OCI-LY1 (cell line): ENCODE data around the gene MACROD1.

Experiments used
- H2AFZ ChIP-seq: fragments of 200-600 bp; sonication (generic), shearing (Covaris generic); 2 replicates; pipeline ENCODE4 v1.6.0; 2014; ENCODE audit warnings: antibody characterized with exemption, mild to moderate bottlenecking, low read length
- H3F3A ChIP-seq: fragments of 200-600 bp; sonication (generic), shearing (Covaris generic); 2 replicates; pipeline ENCODE4 v1.6.0; 2014; ENCODE audit warnings: mild to moderate bottlenecking, antibody characterized with exemption, low read length, moderate library complexity; ENCODE audit not compliant: insufficient read depth
- H3K27ac ChIP-seq: fragments of 200-600 bp; sonication (generic); 2 replicates; pipeline ENCODE4 v1.5.1; 2014; ENCODE audit warnings: low read length, mixed run types, mild to moderate bottlenecking, low read depth; ENCODE audit not compliant: poor library complexity, severe bottlenecking
- H3K27me3 ChIP-seq: fragments of 200-600 bp; sonication (generic); 2 replicates; pipeline ENCODE4 v1.6.0; 2014; ENCODE audit warnings: antibody characterized with exemption, mild to moderate bottlenecking, low read length, moderate library complexity; ENCODE audit not compliant: insufficient read depth
- H3K36me3 ChIP-seq: fragments of 200-600 bp; sonication (generic); 2 replicates; pipeline ENCODE4 v1.6.1; 2014; ENCODE audit warnings: mild to moderate bottlenecking, antibody characterized with exemption, low read length, moderate library complexity, mixed read lengths; ENCODE audit not compliant: insufficient read depth
- H3K4me1 ChIP-seq: fragments of 200-600 bp; sonication (generic); 2 replicates; pipeline ENCODE4 v1.5.1; 2014; ENCODE audit warnings: mild to moderate bottlenecking, low read length, moderate library complexity; ENCODE audit not compliant: insufficient read depth, severe bottlenecking
- H3K4me2 ChIP-seq: fragments of 200-600 bp; sonication (generic), shearing (Covaris generic); 2 replicates; pipeline ENCODE4 v1.6.1; 2014; ENCODE audit warnings: low read length
- H3K4me3 ChIP-seq: fragments of 200-600 bp; sonication (generic); 2 replicates; pipeline ENCODE4 v1.5.1; 2014; ENCODE audit warnings: low read length, low read depth, mild to moderate bottlenecking, mixed read lengths; ENCODE audit not compliant: poor library complexity, severe bottlenecking
- H3K79me2 ChIP-seq: fragments of 200-600 bp; shearing (Covaris generic); 2 replicates; pipeline ENCODE4 v1.6.1; 2016; ENCODE audit warnings: mixed run types, low read length, mixed read lengths; ENCODE audit not compliant: insufficient read depth
- H3K9ac ChIP-seq: fragments of 200-600 bp; sonication (generic), shearing (Covaris generic); 2 replicates; pipeline ENCODE4 v1.6.1; 2014; ENCODE audit warnings: mild to moderate bottlenecking, low read length, mixed read lengths
- H3K9me2 ChIP-seq: fragments of 200-600 bp; sonication (generic), shearing (Covaris generic); 2 replicates; pipeline ENCODE4 v1.6.1; 2014; ENCODE audit warnings: low read depth, mild to moderate bottlenecking, low read length, mixed read lengths
- H3K9me3 ChIP-seq: fragments of 200-600 bp; shearing (Covaris generic); 2 replicates; pipeline ENCODE4 v1.6.1; 2014; ENCODE audit warnings: low read length, mixed read lengths
- H4K20me1 ChIP-seq: fragments of 200-600 bp; sonication (generic), shearing (Covaris generic); 2 replicates; pipeline ENCODE4 v1.6.0; 2016; ENCODE audit warnings: mild to moderate bottlenecking, low read length; ENCODE audit not compliant: insufficient read depth
- CTCF ChIP-seq: fragments of 200-600 bp; sonication (generic), shearing (Covaris generic); IDR thresholded peaks from 2 replicates; pipeline ENCODE4 v1.5.1; 2017; ENCODE audit warnings: mild to moderate bottlenecking, antibody characterized with exemption, low read length, moderate library complexity, mixed read lengths
- EZH2 ChIP-seq: fragments of 200-600 bp; sonication (generic), shearing (Covaris generic); IDR thresholded peaks from 2 replicates; pipeline ENCODE4 v1.8.0; 2017; ENCODE audit warnings: borderline replicate concordance, mixed run types, mild to moderate bottlenecking, antibody characterized with exemption, low read length, moderate library complexity, mixed read lengths

MACROD1 gene

DNA sequence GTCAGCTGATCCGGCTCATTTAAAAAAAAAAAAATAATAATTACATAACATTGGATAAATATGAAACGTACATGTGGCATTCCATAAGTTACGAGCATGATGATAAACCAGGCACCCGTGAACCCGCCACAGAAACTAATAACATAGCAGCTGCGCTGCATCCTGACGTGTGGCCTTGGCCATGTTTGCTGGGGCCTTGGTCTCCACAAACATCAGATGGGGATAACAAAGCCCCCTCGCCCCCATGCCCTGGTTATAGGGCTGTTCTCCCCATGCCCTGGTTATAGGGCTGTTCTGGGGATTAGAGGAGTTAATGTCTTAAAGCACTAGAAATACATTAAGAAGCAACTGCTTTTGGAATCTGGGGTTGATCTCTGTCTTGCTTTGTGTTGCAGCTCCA is 93.5 kb downstream of the MACROD1 start:
- no peaks in the 10 kb centered on the region for H3K4me1 ChIP-seq
- H3K27ac ChIP-seq, result no peak overlapping the region
- no peak overlapping the region for H3K9ac ChIP-seq
- H3F3A ChIP-seq, result no peaks in the 10 kb centered on the region
- H3K79me2 ChIP-seq, result no peaks in the 10 kb centered on the region
- H4K20me1 ChIP-seq, result no peaks in the 10 kb centered on the region
- no peak overlapping the region for H2AFZ ChIP-seq
- no peak overlapping the region for H3K4me3 ChIP-seq
- no peaks in the 10 kb centered on the region for H3K9me3 ChIP-seq
- no peaks in the 10 kb centered on the region for H3K9me2 ChIP-seq
- peaks cover 11% of the 10 kb centered on the region; the same call in 1 of the 2 replicates for H3K27me3 ChIP-seq
- H3K36me3 ChIP-seq, result no peaks in the 10 kb centered on the region
- TF ChIP-seq EZH2 (no peak), CTCF (no peak)
- H3K4me2 ChIP-seq, result no peak overlapping the region

GRCh38 chr11:64071849-64072248 is 94.1 kb downstream of the MACROD1 start:
- Histone ChIP-seq H4K20me1 (no peaks in the 10 kb centered on the region), H3K9me2 (no peaks in the 10 kb centered on the region), H3K9me3 (no peaks in the 10 kb centered on the region), H3K4me2 (no peak overlapping the region), H3K27me3 (peaks cover 11% of the 10 kb centered on the region; the same call in 1 of the 2 replicates), H3K9ac (no peak overlapping the region), H3F3A (no peaks in the 10 kb centered on the region), H3K36me3 (no peaks in the 10 kb centered on the region), H3K27ac (no peak overlapping the region), H2AFZ (no peak overlapping the region), H3K79me2 (no peaks in the 10 kb centered on the region), H3K4me3 (no peak overlapping the region), H3K4me1 (no peaks in the 10 kb centered on the region)
- TF ChIP-seq CTCF (no peak), EZH2 (no peak)

GRCh38 chr11:64070314-64070681 is 95.6 kb downstream of the MACROD1 start:
- no peak overlapping the region for H2AFZ ChIP-seq
- no peaks in the 10 kb centered on the region for H4K20me1 ChIP-seq
- H3K9me2 ChIP-seq, result no peaks in the 10 kb centered on the region
- H3K79me2 ChIP-seq, result no peaks in the 10 kb centered on the region
- no peak overlapping the region for H3K4me3 ChIP-seq
- no peak overlapping the region for H3K27ac ChIP-seq
- H3K9me3 ChIP-seq, result no peaks in the 10 kb centered on the region
- peaks cover 4% of the 10 kb centered on the region; the same call in 1 of the 2 replicates for H3K27me3 ChIP-seq
- TF ChIP-seq EZH2, result no peak
- TF ChIP-seq CTCF, result no peak
- H3K4me2 ChIP-seq, result no peak overlapping the region
- no peaks in the 10 kb centered on the region for H3F3A ChIP-seq
- H3K4me1 ChIP-seq, result no peaks in the 10 kb centered on the region
- no peak overlapping the region for H3K9ac ChIP-seq
- no peaks in the 10 kb centered on the region for H3K36me3 ChIP-seq
